ENCODE measurements around the gene CKAP2L.

DNA sequence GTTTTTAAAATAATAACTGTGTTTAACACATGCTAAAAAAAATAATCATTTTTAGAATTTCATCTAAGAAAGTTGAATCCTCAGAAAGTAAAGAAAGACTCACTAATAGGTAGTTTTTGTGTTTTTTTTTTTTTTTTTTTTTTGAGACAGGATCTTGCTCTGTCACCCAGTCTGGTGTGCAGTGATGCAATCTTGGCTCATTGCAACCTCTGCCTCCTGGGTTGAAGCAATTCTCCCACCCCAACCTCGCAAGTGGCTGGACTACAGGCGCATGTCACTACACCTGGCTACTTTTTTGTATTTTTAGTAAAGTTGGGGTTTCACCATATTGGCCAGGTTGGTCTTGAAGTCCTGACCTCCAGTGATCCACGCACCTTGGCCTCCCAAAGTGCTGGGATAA lies 7.1 kb downstream of the CKAP2L start:
- TF ChIP-seq EZH2 (IDR thresholded peaks at IDR 0.05; ENCODE audit: borderline replicate concordance, insufficient read depth, low read length, poor library complexity, severe bottlenecking), result no peak
- TF ChIP-seq, protein P1, sequence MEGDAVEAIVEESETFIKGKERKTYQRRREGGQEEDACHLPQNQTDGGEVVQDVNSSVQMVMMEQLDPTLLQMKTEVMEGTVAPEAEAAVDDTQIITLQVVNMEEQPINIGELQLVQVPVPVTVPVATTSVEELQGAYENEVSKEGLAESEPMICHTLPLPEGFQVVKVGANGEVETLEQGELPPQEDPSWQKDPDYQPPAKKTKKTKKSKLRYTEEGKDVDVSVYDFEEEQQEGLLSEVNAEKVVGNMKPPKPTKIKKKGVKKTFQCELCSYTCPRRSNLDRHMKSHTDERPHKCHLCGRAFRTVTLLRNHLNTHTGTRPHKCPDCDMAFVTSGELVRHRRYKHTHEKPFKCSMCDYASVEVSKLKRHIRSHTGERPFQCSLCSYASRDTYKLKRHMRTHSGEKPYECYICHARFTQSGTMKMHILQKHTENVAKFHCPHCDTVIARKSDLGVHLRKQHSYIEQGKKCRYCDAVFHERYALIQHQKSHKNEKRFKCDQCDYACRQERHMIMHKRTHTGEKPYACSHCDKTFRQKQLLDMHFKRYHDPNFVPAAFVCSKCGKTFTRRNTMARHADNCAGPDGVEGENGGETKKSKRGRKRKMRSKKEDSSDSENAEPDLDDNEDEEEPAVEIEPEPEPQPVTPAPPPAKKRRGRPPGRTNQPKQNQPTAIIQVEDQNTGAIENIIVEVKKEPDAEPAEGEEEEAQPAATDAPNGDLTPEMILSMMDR (IDR thresholded peaks at IDR 0.05; ENCODE audit: poor library complexity, severe bottlenecking), result no peak
- no peak for TF ChIP-seq EP300 (conservative IDR thresholded peaks at IDR 0.05; ENCODE audit: poor library complexity, severe bottlenecking)
- TF ChIP-seq SMC3 (conservative IDR thresholded peaks at IDR 0.05; ENCODE audit: poor library complexity), result no peak
- TF ChIP-seq RAD21 (conservative IDR thresholded peaks at IDR 0.05), result no peak
